HG02588 (cell line): ENCODE data around the gene ADH4.
"Not testable (repeated sequence)": the region's sequence is repeated elsewhere in the genome, so short reads cannot be mapped to it uniquely, and the experiment has no call there.

Source experiments
- ATAC-seq: cut with Tn5 transposase; IDR thresholded peaks from one replicate; pipeline ENCODE4 v1.9.1; 2021; ENCODE audit warnings: mild to moderate bottlenecking, moderate library complexity; ENCODE audit not compliant: unreplicated experiment

Gene ADH4

DNA sequence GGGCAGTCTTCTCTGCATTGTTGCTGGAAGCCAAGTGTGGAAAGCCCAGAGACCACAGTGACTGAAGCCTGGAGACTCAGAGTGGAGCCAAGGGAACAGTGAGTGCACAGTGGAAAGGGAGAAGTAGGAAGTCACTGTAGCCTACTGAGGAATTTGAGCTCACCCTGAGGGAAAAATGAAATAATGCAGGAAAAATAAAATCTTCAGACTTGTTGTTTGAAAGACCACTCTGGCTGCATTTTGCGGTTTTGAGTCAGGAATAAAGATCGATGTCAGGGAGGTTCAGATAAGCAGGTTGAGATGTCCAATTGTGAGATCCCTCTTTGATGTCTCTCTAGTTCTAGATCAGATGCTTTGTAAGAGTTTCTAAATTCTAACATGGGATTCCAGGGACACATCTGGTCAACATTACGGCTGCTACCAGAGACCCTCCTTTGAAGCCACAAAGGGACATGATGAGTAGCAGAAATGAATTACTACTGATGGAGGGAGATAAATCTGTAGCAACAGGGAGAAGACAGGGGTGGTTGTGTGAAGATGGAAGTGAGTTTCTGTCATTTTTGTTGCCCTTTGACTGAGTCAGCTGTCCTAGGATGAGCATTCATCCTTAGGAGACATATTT is 8.4 kb downstream of the ADH4 start:
- ATAC-seq = no peak

DNA sequence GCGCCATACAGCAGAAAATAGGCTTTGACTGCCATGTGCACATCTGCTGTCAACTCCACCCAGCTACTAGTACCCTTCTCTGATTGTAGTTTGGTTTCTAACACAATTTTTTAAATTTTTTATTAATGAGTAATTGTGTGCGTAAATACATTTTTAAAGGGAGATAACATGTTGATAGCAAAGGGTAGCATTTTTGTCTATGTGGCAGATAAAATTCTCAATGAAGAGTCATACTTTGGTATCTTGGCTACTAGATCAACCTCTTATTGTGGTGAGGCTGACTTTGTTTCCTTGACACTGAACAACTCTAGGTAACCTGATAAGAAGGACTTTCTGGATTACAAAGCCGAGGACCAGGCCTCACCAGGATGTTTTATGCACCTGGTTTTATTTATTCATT is 9.5 kb downstream of the ADH4 start:
- no peak for ATAC-seq

DNA sequence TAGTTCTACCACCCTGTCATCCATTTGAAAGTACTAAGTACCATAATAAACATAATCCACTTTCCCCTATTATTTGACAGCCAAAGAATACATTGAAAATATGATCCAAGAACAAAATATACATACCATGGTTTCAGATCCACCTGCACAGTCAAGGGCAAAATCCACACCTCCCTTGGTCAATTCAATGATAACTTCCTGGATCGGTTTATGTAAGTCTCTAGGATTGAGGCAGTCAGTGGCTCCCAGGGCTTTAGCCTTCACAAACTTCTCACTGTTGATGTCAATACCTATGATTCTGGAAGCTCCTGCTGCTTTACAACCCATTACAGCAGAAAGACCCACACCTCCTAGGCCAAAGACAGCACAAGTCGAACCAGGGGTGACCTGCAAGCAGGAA is 12.7 kb downstream of the ADH4 start:
- ATAC-seq = no peak

DNA sequence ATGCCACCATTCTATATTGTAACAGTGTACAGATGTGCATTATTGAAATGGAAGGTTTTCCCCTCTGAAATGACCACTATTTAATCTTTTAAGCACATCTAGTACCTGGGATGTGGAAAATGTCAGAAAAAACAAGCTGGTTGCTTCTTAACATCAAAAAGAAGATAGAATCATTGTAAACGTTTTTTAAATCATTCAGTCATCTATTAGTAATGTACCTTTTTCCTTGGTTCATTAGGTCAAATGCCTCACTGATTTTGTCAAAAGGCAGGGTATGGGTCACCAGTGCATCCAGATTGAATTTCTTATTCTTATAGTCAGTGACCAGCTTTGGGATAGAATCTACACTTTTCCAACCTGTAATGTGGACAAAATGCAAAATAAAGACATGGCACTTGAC is 17.7 kb downstream of the ADH4 start:
- ATAC-seq = no peak

DNA sequence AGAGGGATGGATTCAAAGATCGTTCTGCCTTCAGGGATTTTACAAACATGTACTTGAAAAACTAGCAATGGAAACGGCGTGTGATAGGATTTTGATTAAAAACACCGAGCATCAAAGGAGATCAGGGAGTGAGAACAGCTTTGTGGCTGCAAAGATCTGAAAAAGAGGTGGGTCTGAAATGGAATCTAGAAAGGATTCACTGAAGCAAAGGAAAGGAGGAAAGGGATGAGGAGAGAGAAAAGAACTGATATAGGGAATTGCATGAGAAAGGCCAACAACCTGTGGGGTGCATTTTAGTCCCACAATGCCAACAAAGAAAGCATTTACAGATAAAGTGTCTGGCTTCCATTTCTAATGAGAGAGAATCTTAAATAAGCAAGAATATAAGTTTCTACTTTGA is 23.1 kb downstream of the ADH4 start:
- no peak for ATAC-seq

DNA sequence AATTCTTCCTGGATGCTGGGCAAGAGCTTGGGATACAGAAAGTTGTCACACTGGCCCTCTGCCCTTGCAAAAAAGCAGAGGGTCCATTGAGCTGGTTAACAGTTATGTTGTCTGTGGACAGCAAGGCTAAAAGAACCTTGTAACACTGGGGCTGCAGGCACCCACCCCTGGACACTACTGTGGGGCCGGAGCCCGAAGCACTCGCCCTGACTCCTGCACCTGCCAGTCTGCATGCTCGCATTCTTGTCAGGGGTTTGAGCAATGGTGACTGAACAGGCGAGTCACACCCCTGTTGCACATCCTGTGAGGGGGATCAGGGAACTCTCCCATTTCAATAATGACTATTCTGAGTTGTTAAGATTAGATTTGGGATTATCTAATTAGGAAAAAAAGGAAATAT is 23.6 kb downstream of the ADH4 start:
- no peak for ATAC-seq

DNA sequence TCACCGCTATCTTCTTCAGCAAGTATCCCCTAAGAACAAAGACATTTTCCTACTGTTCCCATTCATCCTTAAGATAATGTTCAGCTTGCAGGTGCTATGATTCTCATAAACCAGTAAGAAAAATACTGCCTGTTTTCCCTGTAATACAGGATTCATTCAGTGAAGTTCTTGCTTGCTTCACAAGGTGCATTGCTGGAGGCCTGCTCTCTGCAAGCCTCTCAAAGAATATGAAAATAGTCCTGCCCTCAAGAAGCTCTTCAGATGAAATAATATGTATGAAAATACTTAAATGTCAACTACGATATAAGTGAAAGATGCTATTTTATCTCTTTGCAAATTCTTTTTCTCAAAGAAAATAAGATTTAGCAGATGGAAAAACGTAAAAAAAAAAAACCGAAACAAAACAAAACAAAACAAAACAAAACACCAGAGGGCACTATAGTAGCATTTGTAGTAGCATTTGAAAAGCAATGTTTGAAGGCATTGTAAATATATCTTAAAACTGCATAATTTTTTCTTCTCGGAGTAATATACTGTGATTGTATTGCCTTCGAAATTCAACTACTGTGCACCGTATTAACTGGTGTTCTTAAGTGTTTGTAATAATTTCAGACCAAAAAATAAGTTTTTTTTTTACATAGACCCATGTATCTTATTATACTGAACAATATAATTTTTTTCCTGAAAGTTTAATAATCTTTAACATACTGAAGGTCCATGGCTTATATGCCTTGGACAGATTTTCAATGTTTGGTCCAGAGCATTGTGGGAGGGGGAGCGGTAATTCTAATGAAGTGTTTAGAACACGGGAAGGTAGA is 26.0 kb downstream of the ADH4 start:
- no peak for ATAC-seq

DNA sequence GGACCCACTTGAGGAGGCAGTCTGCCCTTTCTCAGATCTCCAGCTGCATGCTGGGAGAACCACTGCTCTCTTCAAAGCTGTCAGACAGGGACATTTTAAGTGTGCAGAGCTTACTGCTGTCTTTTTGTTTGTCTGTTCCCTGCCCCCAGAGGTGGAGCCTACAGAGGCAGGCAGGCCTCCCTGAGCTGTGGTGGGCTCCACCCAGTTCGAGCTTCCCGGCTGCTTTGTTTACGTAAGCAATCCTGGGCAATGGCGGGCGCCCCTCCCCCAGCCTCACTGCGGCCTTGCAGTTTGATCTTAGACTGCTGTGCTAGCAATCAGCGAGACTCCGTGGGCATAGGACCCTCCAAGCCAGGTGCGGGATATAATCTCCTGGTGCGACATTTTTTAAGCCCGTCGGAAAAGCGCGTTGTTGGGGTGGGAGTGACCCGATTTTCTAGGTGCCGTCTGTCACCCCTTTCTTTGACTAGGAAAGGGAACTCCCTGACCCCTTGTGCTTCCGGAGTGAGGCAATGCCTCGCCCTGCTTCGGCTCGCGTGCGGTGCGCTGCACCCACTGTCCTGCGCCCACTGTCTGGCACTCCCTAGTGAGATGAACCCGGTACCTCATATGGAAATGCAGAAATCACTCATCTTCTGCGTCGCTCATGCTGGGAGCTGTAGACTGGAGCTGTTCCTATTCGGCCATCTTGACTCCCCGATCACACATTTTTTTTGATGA is 26.8 kb downstream of the ADH4 start:
- not testable (repeated sequence) for ATAC-seq

DNA sequence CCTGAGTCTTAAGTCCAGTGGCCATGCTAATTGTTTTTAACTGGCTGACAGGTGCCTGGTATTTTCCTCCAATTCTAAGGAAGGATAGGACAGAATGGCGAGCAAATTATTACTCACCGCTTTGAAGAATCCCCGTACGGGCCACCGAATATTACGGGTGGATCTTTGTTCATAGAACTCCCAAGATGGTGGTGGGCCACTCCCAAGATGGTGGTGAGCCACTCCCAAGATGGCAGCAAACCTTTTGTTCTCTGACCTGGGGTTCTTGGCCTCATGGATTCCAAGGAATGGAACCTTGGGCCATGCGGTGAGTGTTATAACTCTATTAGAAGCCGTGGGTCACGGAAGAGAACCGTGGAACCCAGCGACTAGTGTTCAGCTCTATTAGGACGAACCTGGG is 34.8 kb downstream of the ADH4 start:
- ATAC-seq = not testable (repeated sequence)

DNA sequence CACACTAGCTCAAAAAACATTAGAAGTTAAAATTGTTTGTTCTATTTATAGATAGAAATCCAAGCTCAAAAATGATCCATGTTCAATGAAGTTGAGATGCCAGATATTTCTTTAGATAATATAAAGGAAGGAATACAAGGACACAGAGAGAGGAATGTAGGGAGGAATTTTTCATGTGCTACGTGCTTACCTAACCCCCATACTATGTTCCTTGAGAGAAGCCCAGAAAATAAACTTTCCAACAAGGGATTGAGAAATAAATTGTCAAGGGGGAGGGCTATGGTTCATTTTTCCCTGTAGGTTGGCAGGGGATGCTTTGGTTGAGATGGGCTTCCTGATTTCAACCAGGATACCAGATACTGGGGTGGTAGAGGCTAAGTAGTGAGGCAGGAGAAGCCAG is 39.9 kb downstream of the ADH4 start:
- no peak for ATAC-seq

DNA sequence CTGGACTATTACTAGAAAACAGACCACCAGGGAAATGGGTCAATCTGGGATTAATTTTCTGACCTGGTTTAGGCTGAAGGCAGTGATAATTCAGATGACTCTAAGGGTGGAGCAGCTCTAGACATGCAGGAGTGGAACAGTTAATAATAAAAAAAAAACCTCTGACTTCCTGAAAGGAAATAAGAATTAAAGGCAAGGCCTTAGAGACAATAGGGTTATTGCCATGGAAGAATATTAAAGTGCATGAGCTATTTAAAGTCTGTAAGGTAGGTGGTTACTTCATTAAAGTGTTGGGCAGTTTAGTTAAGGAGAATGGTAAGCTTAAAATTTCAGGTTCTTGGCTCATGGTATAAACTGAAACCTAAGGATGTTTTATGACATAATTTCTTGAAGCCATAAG is 40.9 kb downstream of the ADH4 start:
- no peak for ATAC-seq

DNA sequence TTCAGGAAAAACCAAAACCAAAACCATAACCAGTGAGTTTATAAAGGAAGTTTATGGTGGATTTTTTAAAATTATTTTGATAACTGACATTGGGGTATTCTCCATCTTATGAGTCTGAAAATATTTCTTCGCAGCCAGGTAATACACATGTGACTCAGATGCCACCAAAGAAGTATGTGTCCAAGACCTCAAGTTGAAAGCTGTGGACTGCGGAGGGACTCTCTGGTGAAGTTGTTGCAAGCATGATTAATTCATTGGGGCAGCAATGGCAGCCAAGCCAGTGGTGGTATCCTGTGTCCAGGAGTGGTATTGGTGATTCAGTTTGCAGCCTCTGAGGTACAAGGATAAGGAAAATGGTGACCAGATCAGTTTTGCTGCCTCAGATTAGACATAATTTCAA is 41.5 kb downstream of the ADH4 start:
- no peak for ATAC-seq

DNA sequence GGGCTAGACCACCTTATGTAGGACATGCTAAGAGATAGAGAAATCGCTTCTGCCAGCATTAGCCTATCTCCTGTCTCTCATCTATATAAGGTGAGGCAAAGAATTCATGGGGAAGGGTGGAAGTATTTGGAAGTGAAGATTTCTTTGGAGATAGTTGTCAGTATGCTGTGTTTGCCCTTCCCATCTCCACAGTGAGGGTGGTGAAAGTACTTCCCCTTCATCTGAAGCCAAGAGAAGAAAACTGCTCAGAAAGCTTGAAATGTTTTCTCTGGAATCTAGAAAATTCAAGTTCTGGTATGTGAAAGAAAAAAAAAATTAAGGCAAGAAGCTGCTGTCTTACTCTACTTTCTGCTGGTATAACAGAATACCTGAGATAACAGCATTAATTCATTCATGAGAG is 43.2 kb downstream of the ADH4 start:
- ATAC-seq = no peak

DNA sequence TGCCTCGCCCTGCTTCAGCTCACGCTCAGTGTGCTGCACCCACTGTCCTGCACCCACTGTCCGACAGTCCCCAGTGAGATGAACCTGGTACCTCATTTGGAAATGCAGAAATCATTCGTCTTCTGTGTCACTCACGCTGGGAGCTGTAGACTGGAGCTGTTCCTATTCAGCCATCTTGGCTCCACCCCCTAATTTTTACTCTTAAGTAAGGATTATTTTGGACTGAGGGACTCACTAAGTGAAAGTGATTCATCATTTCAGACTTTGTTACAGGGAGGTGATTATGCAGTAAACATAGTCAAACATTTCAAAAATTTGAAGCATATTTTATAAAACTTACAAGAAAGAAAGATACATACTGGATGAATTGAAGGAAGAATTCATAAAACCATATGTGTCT is 44.3 kb downstream of the ADH4 start:
- ATAC-seq = not testable (repeated sequence)

DNA sequence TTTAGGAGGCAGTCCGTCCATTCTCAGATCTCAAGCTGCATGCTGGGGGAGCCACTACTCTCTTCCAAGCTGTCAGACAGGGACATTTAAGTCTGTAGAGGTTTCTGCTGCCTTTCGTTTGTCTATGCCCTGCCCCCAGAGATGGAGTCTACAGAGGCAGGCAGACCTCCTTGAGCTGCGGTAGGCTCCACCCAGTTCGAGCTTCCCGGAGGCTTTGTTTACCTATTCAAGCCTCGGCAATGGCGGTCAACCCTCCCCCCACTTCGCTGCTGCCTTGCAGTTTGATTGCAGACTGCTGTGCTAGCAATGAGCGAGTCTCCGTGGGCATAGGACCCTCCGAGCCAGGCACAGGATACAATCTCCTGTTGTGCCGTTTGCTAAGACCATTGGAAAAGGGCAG is 44.8 kb downstream of the ADH4 start:
- ATAC-seq = no peak

DNA sequence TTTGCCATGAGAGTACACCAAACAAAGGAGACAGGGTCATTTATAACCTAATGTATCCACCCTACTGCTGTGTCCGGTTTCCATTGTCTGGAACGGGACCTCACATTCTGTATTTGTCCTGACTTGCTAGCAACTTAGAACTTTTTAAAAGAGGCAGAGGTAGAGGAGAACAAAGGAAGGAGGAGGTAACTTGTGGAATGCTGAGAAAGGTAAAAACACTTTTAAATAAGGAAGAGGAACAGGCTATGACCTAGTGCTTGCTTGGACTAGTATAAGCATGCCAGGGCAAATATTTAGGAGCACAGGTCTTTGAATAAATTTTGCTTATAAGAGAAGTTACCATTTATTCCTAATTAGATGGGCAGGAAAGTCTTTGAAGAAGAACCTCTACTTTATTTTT is 52.3 kb downstream of the ADH4 start:
- ATAC-seq = not testable (repeated sequence)

DNA sequence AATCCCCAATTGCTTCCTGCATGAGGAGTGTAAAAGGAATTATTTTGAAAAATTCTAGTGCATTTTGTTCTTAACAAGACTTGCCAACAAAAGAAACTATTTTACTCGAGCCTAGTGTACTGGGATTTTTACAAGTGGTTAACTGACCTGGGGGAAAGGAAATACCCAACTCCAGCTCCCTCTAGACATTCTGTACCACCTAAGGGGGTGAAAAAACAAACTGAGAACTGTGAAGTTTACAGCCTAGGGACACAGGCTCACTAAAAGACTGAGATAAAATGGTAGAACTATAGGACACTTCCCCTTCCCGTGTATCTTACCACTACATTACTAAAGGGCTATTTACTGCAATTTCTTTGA is 52.9 kb downstream of the ADH4 start:
- no peak for ATAC-seq

DNA sequence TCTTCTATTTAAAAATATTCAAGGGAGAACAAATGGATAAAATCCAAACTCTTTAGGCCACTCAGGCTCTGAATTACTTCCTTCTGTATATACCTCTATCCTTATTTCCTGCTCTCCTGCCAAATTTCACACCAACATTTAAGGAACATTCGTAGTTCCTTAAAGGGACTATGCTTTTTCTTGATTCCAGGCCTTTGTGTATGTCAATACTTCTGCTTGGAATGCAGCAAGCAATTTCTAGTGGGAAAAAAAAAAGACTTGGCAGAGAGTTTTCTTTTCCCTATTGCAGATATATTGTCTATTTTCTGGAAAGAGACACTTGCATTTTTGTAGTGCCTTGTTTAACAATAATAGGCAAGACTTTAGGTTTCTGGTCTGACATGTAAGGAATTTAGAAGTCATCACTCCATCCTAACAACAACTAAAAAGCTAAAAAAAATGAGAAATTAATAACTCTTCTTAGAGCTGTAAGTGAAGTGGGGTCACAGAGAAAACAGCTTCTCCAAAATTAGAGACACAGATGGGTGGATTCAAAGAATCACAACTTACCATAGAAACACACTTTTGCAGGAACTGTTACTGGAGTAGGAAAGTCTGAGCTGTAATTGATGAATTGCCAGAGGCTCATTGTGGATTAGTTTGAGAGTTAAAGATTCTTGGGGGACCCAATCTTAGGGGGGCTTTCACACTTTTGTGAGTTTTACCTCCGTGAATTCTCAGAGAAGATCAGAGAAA is 53.4 kb downstream of the ADH4 start:
- ATAC-seq = no peak

DNA sequence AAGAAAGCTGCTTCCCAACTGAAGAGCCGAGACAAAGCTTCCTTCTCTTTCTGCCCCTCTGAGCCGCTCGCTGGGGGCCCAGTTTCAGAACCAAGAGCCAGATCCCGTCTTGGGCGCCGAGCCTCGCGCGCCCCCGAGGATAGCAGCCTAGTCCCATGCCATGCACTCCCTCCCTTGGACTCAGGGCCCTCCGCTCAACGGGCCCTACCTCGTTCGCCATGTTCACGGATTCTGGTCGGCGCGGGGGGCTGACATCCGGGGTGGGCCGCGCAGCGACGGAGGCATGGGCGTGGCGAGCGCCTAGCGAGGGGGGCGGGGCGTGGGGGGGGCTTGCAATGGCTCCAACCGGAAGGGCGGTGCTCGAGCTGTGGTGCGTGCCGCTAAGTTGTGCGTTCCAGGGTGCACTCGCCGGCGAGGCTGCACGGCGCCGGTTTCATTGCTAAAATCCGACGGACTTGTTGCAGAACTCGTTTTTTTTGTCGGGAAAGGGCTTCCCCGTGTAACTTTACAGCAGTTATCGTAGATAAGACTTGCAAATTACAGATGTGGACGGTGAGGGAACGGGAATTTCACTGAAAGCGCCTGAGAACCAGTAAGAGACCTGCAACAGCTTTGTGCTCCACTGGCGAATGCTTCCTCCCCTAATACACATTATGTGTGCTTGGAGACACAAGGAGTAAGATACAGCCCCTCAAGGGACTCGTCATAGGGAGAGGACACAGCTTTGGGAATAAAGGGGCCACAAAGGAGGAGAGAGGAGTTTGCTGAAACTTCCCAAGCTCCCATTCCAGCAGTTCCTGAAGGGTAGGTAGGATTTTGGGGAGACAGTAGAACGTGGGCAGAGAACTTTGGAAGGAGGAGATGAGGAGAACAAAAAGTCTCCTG is 55.4 kb downstream of the ADH4 start, which contains the start of gene ADH5:
Gene ADH5 (minus strand): TSS at position 308 of the 885 bp plus-strand sequence. CDS start 88 bp downstream, at position 220.
- ATAC-seq = peak; percentile 91

DNA sequence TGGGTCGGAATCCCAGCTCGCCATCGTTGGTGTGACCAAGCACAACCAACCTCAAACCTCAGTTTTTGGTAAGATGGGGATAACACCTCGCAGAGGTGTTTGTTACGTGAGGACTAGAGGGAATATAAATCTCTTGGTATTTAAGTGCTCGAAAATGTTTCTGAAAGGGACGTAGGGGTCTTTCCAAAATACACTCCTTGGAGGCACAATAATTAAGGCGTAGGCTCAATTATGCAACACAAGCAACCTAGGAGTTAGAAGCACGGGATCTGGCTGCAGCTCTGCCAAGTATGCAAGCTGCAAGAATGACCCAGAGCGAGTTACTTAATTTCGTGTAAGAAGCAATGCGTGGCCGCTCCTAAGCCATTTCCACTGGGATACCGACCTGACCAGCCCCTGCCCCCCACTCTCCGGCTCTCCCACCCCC is 56.1 kb downstream of the ADH4 start:
- peak; percentile 14 for ATAC-seq
